Upper lobe of right lung (tissue), 1 donor: ENCODE data around the gene CEP104. TPM values are rescaled to one million over a fixed set of nuclear protein-coding genes. Genes with fewer than 3 reads are reported as not detected.
A peak's percentile ranks its signal among the peaks of the same experiment; 100 is the strongest.

Source experiments
- ATAC-seq: fragments of 200-7000 bp; cut with Tn5 transposase; one replicate; pipeline ENCODE4 v1.9.1; 2020; ENCODE audit warnings: mild to moderate bottlenecking, moderate library complexity
- DNase-seq: peaks from one replicate; pipeline ENCODE4 v3.0.0-alpha.2; 2020
- H3K27ac ChIP-seq: fragments of 200-600 bp; one replicate; pipeline ENCODE4 v1.8.0; 2022
- H3K27me3 ChIP-seq: fragments of 200-600 bp; one replicate; pipeline ENCODE4 v1.8.0; 2022; ENCODE audit warnings: mild to moderate bottlenecking
- H3K36me3 ChIP-seq: fragments of 200-600 bp; one replicate; pipeline ENCODE4 v1.8.0; 2022
- H3K4me1 ChIP-seq: fragments of 200-600 bp; one replicate; pipeline ENCODE4 v1.8.0; 2022
- H3K4me3 ChIP-seq: fragments of 200-600 bp; one replicate; pipeline ENCODE4 v1.8.0; 2022; ENCODE audit warnings: mild to moderate bottlenecking
- H3K9me3 ChIP-seq: fragments of 200-600 bp; one replicate; pipeline ENCODE4 v1.8.0; 2022
- intact Hi-C: fragments of 100-400 bp; cut with DNase I; formaldehyde crosslinking; loops from one replicate; pipeline ENCODE4 v1.11.0; 2022
- total RNA-seq: library from RNA; stranded (reverse); fragmentation: NEBNext Ultra II Directional; extraction: Animal tissue kit (Norgen Biotek cat#: 25700); gene quantifications from one replicate; pipeline ENCODE4 v1.2.1, GENCODE V29; 2021
- TF ChIP-seq, protein P1 (sequence below): fragments of 200-600 bp; IDR thresholded peaks from one replicate; pipeline ENCODE4 v1.8.0; 2022; ENCODE audit warnings: antibody characterized with exemption
- donor health status: DM: no; HTN: yes; CAD: no; lungs with severe emphysema.

Gene CEP104
- total RNA-seq, 1 donor from 2014 or later, result 61.0 TPM

DNA sequence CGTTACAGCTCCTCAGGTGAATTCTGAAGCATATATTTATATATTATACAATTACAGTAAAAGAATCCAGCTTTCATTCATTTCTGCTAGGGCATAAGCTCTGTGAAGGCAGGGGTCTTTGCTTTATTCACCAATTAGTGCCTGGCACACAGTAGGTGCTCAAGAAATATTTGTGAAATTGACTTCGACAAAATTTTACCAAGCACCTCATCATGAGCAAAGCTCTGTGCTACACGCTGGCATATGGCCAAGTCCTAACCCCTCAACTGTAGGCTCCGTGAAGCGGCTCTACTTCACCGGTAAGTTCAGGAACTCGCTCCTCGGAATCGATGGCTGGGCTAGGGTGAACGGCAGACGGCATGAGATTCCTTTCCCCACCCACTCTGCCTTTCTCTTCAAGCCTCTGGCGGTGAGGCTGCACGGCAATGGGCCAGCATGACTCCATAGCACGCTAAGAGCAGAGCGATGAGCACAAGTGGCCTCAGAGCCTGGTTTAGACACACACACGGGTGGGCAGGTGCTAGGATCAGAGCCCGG, 34.4 kb upstream of the CEP104 start:
- no peak overlapping the region for H3K4me3 ChIP-seq
- peak overlapping the region; percentile 36 for H3K27ac ChIP-seq
- H3K9me3 ChIP-seq, result no peaks in the 10 kb centered on the region
- peaks cover 4% of the 10 kb centered on the region for H3K4me1 ChIP-seq
- ATAC-seq (no peak), DNase-seq (no peak)
- peaks cover 55% of the 10 kb centered on the region for H3K36me3 ChIP-seq
- H3K27me3 ChIP-seq, result no peaks in the 10 kb centered on the region
- intact Hi-C loops, result no loop called here
- TF ChIP-seq, protein P1, sequence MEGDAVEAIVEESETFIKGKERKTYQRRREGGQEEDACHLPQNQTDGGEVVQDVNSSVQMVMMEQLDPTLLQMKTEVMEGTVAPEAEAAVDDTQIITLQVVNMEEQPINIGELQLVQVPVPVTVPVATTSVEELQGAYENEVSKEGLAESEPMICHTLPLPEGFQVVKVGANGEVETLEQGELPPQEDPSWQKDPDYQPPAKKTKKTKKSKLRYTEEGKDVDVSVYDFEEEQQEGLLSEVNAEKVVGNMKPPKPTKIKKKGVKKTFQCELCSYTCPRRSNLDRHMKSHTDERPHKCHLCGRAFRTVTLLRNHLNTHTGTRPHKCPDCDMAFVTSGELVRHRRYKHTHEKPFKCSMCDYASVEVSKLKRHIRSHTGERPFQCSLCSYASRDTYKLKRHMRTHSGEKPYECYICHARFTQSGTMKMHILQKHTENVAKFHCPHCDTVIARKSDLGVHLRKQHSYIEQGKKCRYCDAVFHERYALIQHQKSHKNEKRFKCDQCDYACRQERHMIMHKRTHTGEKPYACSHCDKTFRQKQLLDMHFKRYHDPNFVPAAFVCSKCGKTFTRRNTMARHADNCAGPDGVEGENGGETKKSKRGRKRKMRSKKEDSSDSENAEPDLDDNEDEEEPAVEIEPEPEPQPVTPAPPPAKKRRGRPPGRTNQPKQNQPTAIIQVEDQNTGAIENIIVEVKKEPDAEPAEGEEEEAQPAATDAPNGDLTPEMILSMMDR, result no peak

DNA sequence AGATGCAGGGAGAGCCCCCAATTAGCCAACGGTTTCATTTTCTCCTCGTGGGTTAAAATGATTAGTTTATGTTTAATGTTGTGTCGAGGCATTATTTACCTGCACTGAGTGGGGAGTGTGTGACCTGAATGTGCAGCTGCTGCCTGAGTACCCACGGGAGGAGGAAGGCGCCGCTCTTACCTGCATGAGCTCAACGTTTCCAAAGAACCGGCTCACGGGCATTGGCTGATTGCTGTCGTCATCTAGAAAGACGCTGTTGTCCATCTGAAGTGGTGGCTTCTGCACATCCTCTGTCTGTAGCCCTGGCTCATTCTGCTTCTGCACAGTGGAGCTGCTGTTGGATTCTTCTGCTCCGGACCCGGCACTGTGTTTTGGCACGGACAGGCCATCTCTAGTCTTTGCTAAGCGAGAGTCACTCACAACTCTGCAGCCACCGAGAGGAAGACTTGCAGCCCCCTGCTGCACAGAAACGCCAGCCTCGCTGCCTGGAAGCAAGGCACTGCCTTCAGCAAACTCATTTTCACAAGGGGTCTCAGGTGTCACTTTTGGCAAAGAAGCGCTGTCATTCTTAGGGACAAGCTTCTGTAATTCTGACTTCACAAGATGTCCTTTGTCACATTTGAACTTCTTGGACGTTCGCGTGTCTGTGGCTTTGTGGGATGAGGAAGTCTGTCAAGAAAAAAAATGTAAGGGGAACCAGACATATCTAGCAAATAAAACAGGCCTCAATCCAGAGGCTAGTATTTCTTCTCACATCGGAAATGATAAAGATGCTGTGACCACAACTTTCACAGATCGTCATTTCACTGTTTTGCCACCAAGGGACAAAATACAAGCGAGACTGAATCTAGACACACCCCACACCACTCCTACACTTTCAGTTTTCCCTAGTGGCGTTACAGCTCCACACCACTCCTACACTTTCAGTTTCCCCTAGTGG, 33.6 kb upstream of the CEP104 start:
- TF ChIP-seq, protein P1, result no peak
- DNase-seq (no peak), ATAC-seq (peak; percentile 71)
- Histone ChIP-seq H3K9me3 (no peaks in the 10 kb centered on the region), H3K27ac (peak overlapping the region; percentile 36), H3K4me1 (peaks cover 4% of the 10 kb centered on the region), H3K27me3 (no peaks in the 10 kb centered on the region), H3K36me3 (peaks cover 63% of the 10 kb centered on the region), H3K4me3 (no peak overlapping the region)
- intact Hi-C loops, result no loop called here

DNA sequence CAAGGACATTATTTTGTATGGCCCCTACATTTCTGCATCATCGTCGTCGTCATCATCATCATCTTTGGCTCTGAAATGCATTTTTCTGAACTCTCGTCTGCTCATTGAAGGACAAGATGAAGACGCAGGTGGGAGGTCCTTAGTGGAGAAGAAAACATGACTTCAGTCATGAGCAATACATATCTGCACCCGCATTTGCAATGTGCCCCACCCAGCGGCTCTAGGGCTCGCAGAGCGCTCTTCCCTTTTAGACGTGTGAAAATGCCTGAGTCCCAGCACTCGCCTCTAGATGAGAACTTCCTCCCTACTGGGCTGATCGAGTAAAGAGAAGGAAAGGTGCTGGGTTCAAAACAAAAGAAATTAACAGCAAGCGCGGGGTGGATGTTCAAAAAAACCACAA, 32.9 kb upstream of the CEP104 start:
- TF ChIP-seq, protein P1, result no peak
- Histone ChIP-seq H3K4me3 (no peak overlapping the region), H3K27me3 (no peaks in the 10 kb centered on the region), H3K36me3 (peaks cover 64% of the 10 kb centered on the region), H3K9me3 (no peaks in the 10 kb centered on the region), H3K4me1 (peaks cover 4% of the 10 kb centered on the region), H3K27ac (no peak overlapping the region)
- peak; percentile 60 for ATAC-seq
- intact Hi-C loops, result no loop called here
- no peak for DNase-seq

DNA sequence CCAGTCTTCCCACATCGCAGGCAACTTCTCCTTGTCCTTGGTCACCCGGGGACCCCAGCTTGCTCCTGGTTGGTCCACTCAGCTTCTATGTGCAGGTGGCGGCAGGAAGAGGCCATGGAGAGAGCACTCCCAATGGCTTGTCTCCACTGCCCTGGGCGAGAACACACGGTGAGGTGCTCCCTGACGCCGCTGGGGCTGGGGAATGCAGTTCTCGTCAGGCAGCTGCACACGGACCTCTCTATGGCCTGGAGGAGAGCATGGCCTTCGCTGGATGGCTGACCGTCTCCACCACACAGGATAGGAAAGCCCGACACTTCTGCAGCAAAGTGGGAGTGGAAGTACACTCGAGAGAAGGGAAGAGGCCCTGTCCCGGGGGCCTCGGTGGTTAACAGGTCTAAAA, 31.3 kb upstream of the CEP104 start:
- peaks cover 71% of the 10 kb centered on the region for H3K36me3 ChIP-seq
- no peak overlapping the region for H3K27ac ChIP-seq
- no peak for DNase-seq
- no peak for ATAC-seq
- no peak overlapping the region for H3K4me3 ChIP-seq
- intact Hi-C loops, result no loop called here
- no peaks in the 10 kb centered on the region for H3K9me3 ChIP-seq
- no peaks in the 10 kb centered on the region for H3K27me3 ChIP-seq
- TF ChIP-seq, protein P1, result no peak
- peaks cover 4% of the 10 kb centered on the region for H3K4me1 ChIP-seq

DNA sequence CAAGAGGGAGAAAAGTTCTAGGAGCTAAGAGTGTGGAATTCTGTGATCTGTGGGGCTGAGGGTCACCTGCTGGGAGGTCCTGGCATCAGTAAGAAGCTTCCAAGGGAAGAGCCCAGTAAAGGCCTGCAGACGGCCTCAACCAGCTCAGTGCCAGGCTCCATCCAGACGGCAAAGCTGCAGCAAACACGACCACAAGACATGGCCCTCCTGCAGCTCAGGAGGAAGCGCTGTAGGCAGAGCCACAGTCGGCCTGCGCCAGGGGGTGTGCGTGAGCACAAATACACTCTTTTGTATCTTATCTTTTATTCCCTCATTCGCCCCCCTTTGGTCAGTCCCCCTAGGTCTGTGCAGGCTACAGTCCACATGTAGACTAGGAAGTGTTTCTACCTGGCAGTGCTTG, 29.7 kb upstream of the CEP104 start:
- peaks cover 4% of the 10 kb centered on the region for H3K4me1 ChIP-seq
- no peak overlapping the region for H3K27ac ChIP-seq
- no peak overlapping the region for H3K4me3 ChIP-seq
- H3K9me3 ChIP-seq, result no peaks in the 10 kb centered on the region
- DNase-seq (no peak), ATAC-seq (no peak)
- H3K27me3 ChIP-seq, result no peaks in the 10 kb centered on the region
- H3K36me3 ChIP-seq, result peaks cover 71% of the 10 kb centered on the region
- TF ChIP-seq, protein P1, result no peak
- intact Hi-C loops, result no loop called here
